B cell (primary cell): ENCODE data around the gene PCSK6. TPM values are rescaled to one million over a fixed set of nuclear protein-coding genes. Genes with fewer than 3 reads are reported as not detected.

Experiments used
- ATAC-seq: fragments of 200-7000 bp; cut with Tn5 transposase; one replicate; pipeline ENCODE4 v1.10.0; 2021; ENCODE audit warnings: low read depth, mild to moderate bottlenecking, moderate number of reproducible peaks, moderate library complexity
- CTCF ChIA-PET: fragments of 350-600 bp; sonication (Branson Sonifier 250); formaldehyde crosslinking; loops from one replicate; lab custom pipeline; 2021; ENCODE audit warnings: antibody characterized with exemption, inconsistent platforms; lab: Charles Lee
- POLR2A ChIA-PET: fragments of 350-600 bp; sonication (Branson Sonifier 250); formaldehyde crosslinking; loops from one replicate; lab custom pipeline; 2021; ENCODE audit warnings: antibody characterized with exemption; lab: Charles Lee
- DNase-seq: peaks from one replicate; pipeline ENCODE4 v3.0.0; 2013
- H2AFZ ChIP-seq: 2 replicates; pipeline ENCODE4 v1.6.1; 2012; ENCODE audit warnings: mild to moderate bottlenecking, low read depth, low read length; ENCODE audit not compliant: insufficient read depth, poor library complexity, severe bottlenecking
- H3K27ac ChIP-seq, 2 donors: 1 replicate in 1 of 2; 2 replicates in 1 of 2; pipeline ENCODE4 v1.5.1; 2012 to 2013; ENCODE audit warnings: low read length in 2 of 2, mild to moderate bottlenecking in 2 of 2, moderate library complexity in 1 of 2
- H3K27me3 ChIP-seq, 4 experiments: fragments of 200-600 bp in 1 of 4; sonication (generic) in 1 of 4; replicated peaks in 1 of 4; 1 replicate in 2 of 4; 2 replicates in 2 of 4; pipeline versions ENCODE4 v1.6.1 to v1.7.0; 2013 to 2016; ENCODE audit warnings: low read length in 3 of 4, mild to moderate bottlenecking in 2 of 4, mixed read lengths in 1 of 4, moderate library complexity in 1 of 4; ENCODE audit not compliant: insufficient read depth in 4 of 4, control insufficient read depth in 3 of 4; ENCODE audit errors: control extremely low read depth in 1 of 4
- H3K36me3 ChIP-seq, 2 experiments: replicated peaks in 1 of 2; 1 replicate in 1 of 2; 2 replicates in 1 of 2; pipeline versions ENCODE4 v1.6.1 to v1.7.1; 2013; ENCODE audit warnings: low read length in 1 of 2; ENCODE audit not compliant: insufficient read depth in 2 of 2, control insufficient read depth in 1 of 2; ENCODE audit errors: control extremely low read depth in 1 of 2, extremely low read depth in 1 of 2
- H3K4me1 ChIP-seq, 2 donors: fragments of 200-600 bp in 1 of 2; sonication (generic) in 1 of 2; 1 replicate in 1 of 2; 2 replicates in 1 of 2; pipeline versions ENCODE4 v1.5.1 to v1.6.1; 2013 to 2017; ENCODE audit warnings: low read length in 2 of 2; ENCODE audit not compliant: control insufficient read depth in 2 of 2, insufficient read depth in 2 of 2
- H3K4me2 ChIP-seq: replicated peaks from 2 replicates; pipeline ENCODE3; 2012; ENCODE audit warnings: mild to moderate bottlenecking, low read depth, low read length; ENCODE audit not compliant: poor library complexity, severe bottlenecking
- H3K4me3 ChIP-seq, 5 experiments: fragments of 200-600 bp in 1 of 5; sonication (generic) in 1 of 5; 1 replicate in 3 of 5; 2 replicates in 2 of 5; pipeline versions ENCODE4 v1.5.1 to v1.7.0; 2011 to 2016; ENCODE audit warnings: low read length in 4 of 5, mild to moderate bottlenecking in 4 of 5, low read depth in 2 of 5, control low read depth in 1 of 5, moderate library complexity in 1 of 5; ENCODE audit not compliant: insufficient read depth in 1 of 5; ENCODE audit errors: control extremely low read depth in 1 of 5, extremely low read depth in 1 of 5
- H3K79me2 ChIP-seq: fragments of 200-600 bp; sonication (generic); one replicate; pipeline ENCODE4 v1.6.0; 2016; ENCODE audit warnings: low read length; ENCODE audit not compliant: control insufficient read depth, insufficient read depth
- H3K9ac ChIP-seq: fragments of 200-600 bp; sonication (generic); 2 replicates; pipeline ENCODE4 v1.6.1; 2017; ENCODE audit warnings: mild to moderate bottlenecking, low read length, moderate library complexity
- H3K9me3 ChIP-seq, 3 donors: one replicate each; pipeline versions ENCODE4 v1.6.1 to v1.7.1; 2013; ENCODE audit warnings: low read length in 2 of 3; ENCODE audit not compliant: control insufficient read depth in 2 of 3, insufficient read depth in 1 of 3; ENCODE audit errors: control extremely low read depth in 1 of 3
- H4K20me1 ChIP-seq: 2 replicates; pipeline ENCODE4 v1.6.0; 2012; ENCODE audit warnings: mild to moderate bottlenecking, low read length; ENCODE audit not compliant: insufficient read depth, control insufficient read depth, poor library complexity, severe bottlenecking
- H3K27ac Mint-ChIP-seq: one replicate; pipeline ENCODE4 v1.8.0; 2021; ENCODE audit warnings: mixed read lengths
- H3K27me3 Mint-ChIP-seq: one replicate; pipeline ENCODE4 v1.8.0; 2021; ENCODE audit warnings: mixed read lengths
- H3K4me1 Mint-ChIP-seq: one replicate; pipeline ENCODE4 v1.8.0; 2021; ENCODE audit warnings: mixed read lengths
- H3K4me3 Mint-ChIP-seq: one replicate; pipeline ENCODE4 v1.8.0; 2021; ENCODE audit warnings: mixed read lengths
- H3K9me3 Mint-ChIP-seq: one replicate; pipeline ENCODE4 v1.8.0; 2022; ENCODE audit warnings: mixed read lengths; ENCODE audit not compliant: insufficient read depth
- EZH2 ChIP-seq: IDR thresholded peaks from 2 replicates; pipeline ENCODE4 v1.6.1; 2012; ENCODE audit warnings: borderline replicate concordance, low read depth, mild to moderate bottlenecking, moderate library complexity, low read length; ENCODE audit not compliant: insufficient read depth, poor library complexity, severe bottlenecking
- WGBS: methylation state at CpG from one replicate; pipeline ENCODE4 v1.1.5; 2013; ENCODE audit warnings: missing lambda C conversion rate; ENCODE audit not compliant: insufficient coverage; 5-methylcytosine and 5-hydroxymethylcytosine counted together
- intact Hi-C: fragments of 100-400 bp; cut with micrococcal nuclease; formaldehyde crosslinking; loops from one replicate; pipeline ENCODE4 v1.10.0; 2022
- polyA plus RNA-seq: library from polyadenylated mRNA; depleted of rRNA; stranded (reverse); fragments of >200 nt; gene quantifications from 2 replicates; pipeline ENCODE4 v1.2.3, GENCODE V29; 2012
- total RNA-seq, 2 donors: library from RNA; stranded (reverse); fragments of 120-200 nt in 1 of 2; gene quantifications; 1 replicate in 1 of 2; 2 replicates in 1 of 2; pipeline versions ENCODE4 v1.2.3 to v1.2.4, GENCODE V29; 2013 to 2022
- TF ChIP-seq, protein P1 (sequence below): fragments of 200-600 bp; IDR thresholded peaks from one replicate; pipeline ENCODE4 v1.8.0; 2022; ENCODE audit warnings: antibody characterized with exemption, mild to moderate bottlenecking

Gene PCSK6
- total and polyA plus RNA-seq, 2 donors (not counting 1 experiment from before 2014, with no cell fraction given) = 0.66 to 1.6 TPM

DNA sequence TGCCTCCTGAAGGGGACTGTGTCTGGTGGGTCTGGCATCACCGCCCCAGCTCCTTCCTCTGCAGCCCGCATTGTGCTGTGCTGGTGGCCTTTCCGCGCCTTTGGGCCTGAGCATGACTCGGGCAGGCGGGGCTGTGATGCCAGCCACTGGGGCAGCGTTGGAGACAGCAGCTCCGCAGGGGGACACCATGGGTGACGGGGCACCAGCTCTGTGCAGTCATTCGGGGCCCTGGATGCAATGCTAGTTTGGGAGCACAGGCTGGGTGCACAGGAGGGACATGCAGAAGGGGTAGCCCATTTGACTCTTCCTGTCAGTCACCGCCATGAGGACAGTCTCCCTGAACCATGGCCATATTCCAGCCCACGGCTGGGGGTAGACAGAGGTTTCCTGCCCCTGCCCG, 110.6 kb downstream of the PCSK6 start:
- ChIA-PET CTCF (no interaction called here), POLR2A (no interaction called here)
- peaks cover 3% of the 10 kb centered on the region for H3K27me3 Mint-ChIP-seq
- no peak for TF ChIP-seq EZH2
- TF ChIP-seq, protein P1, sequence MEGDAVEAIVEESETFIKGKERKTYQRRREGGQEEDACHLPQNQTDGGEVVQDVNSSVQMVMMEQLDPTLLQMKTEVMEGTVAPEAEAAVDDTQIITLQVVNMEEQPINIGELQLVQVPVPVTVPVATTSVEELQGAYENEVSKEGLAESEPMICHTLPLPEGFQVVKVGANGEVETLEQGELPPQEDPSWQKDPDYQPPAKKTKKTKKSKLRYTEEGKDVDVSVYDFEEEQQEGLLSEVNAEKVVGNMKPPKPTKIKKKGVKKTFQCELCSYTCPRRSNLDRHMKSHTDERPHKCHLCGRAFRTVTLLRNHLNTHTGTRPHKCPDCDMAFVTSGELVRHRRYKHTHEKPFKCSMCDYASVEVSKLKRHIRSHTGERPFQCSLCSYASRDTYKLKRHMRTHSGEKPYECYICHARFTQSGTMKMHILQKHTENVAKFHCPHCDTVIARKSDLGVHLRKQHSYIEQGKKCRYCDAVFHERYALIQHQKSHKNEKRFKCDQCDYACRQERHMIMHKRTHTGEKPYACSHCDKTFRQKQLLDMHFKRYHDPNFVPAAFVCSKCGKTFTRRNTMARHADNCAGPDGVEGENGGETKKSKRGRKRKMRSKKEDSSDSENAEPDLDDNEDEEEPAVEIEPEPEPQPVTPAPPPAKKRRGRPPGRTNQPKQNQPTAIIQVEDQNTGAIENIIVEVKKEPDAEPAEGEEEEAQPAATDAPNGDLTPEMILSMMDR = no peak
- Histone ChIP-seq H3K9me3 (no peaks in the 10 kb centered on the region), H3K9ac (no peak overlapping the region), H3K4me3 (no peak overlapping the region), H3K27me3 (no peaks in the 10 kb centered on the region), H3K4me2 (no peak overlapping the region), H3K79me2 (no peaks in the 10 kb centered on the region), H2AFZ (no peak overlapping the region), H3K4me1 (no peaks in the 10 kb centered on the region), H3K36me3 (no peaks in the 10 kb centered on the region), H4K20me1 (no peaks in the 10 kb centered on the region), H3K27ac (no peak overlapping the region)
- intact Hi-C loops = no loop called here
- H3K4me3 Mint-ChIP-seq = no peak overlapping the region
- no peaks in the 10 kb centered on the region for H3K9me3 Mint-ChIP-seq
- 95% methylated on average over 13 of the region's 13 CpGs for WGBS
- ATAC-seq = no peak
- DNase-seq = no peak
- H3K27ac Mint-ChIP-seq = no peak overlapping the region
- peaks cover 4% of the 10 kb centered on the region for H3K4me1 Mint-ChIP-seq

DNA sequence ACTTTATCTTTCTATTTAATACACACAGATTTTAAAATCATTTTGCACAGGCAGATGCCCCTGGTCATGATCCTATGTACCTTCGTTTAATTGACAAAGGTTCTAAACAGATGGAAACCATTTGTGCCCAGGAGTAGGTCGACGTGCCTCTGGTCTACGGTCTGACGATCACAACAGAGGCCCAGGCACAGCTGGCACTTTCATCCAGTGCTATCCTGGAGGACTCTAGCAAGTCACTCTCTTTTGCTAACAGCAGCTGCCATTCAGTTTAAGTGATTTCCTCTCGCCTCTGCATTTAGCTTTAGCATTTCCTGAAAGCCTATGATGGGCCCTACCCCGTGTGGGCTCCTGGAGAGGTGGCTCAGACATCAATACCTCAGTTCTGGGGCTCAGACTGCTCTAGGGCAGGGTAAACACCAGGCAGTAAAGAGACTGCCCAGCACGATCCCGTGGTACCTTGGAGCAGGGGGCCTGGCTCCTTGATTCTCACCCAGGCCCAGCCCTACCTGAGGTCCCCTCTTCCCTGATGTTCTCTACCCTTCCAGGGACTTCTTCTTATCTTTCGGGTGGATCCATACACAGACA, 111.2 kb downstream of the PCSK6 start:
- Histone ChIP-seq H3K4me1 (peaks cover 0 to 4% of the 10 kb centered on the region in 2 donors), H3K4me2 (no peak overlapping the region), H3K4me3 (no peak overlapping the region), H3K27ac (no peak overlapping the region), H3K36me3 (no peaks in the 10 kb centered on the region), H3K79me2 (no peaks in the 10 kb centered on the region), H3K27me3 (no peaks in the 10 kb centered on the region), H4K20me1 (no peaks in the 10 kb centered on the region), H2AFZ (no peak overlapping the region), H3K9ac (no peak overlapping the region), H3K9me3 (no peaks in the 10 kb centered on the region)
- ChIA-PET CTCF (no interaction called here), POLR2A (no interaction called here)
- Mint-ChIP-seq H3K4me1 (peaks cover 10% of the 10 kb centered on the region), H3K4me3 (no peak overlapping the region), H3K27me3 (peaks cover 3% of the 10 kb centered on the region), H3K9me3 (no peaks in the 10 kb centered on the region), H3K27ac (no peak overlapping the region)
- intact Hi-C loops = no loop called here
- 59% methylated on average over 10 of the region's 10 CpGs for WGBS
- ATAC-seq = no peak
- no peak for TF ChIP-seq EZH2
- TF ChIP-seq, protein P1 = no peak
- no peak for DNase-seq
